Neural cell (in vitro differentiated cells): ENCODE data around the gene CENPN. TPM values are rescaled to one million over a fixed set of nuclear protein-coding genes. Genes with fewer than 3 reads are reported as not detected.

ENCODE experiments used
- H2AFZ ChIP-seq: fragments of 200-600, 300-800 bp; sonication (generic), shearing (Covaris generic); 2 replicates; pipeline ENCODE4 v1.6.0; 2014; ENCODE audit warnings: low read depth, mild to moderate bottlenecking, antibody characterized with exemption, low read length, moderate library complexity
- H3F3A ChIP-seq: fragments of 200-600 bp; shearing (Covaris generic); 2 replicates; pipeline ENCODE4 v1.6.1; 2016; ENCODE audit warnings: mild to moderate bottlenecking, moderate library complexity, mixed read lengths, antibody characterized with exemption, low read length; ENCODE audit not compliant: insufficient read depth, poor library complexity, severe bottlenecking
- H3K27ac ChIP-seq: fragments of 200-600, 300-800 bp; sonication (generic), shearing (Covaris generic); 2 replicates; pipeline ENCODE4 v1.5.1; 2014; ENCODE audit warnings: mild to moderate bottlenecking, low read length, moderate library complexity
- H3K27me3 ChIP-seq: fragments of 300-800, 200-600 bp; sonication (generic), shearing (Covaris generic); 2 replicates; pipeline ENCODE4 v1.6.0; 2014; ENCODE audit warnings: mild to moderate bottlenecking, low read depth, low read length, moderate library complexity; ENCODE audit not compliant: insufficient read depth
- H3K36me3 ChIP-seq: fragments of 300-800, 200-600 bp; sonication (generic), shearing (Covaris generic); 2 replicates; pipeline ENCODE4 v1.5.1; 2014; ENCODE audit warnings: mild to moderate bottlenecking, antibody characterized with exemption, low read length, moderate library complexity; ENCODE audit not compliant: insufficient read depth
- H3K4me2 ChIP-seq: fragments of 300-800, 200-600 bp; sonication (generic), shearing (Covaris generic); 2 replicates; pipeline ENCODE4 v1.6.0; 2014; ENCODE audit warnings: mild to moderate bottlenecking, low read length
- H3K4me3 ChIP-seq: fragments of 300-800, 200-600 bp; sonication (generic), shearing (Covaris generic); 2 replicates; pipeline ENCODE4 v1.5.1; 2014; ENCODE audit warnings: mild to moderate bottlenecking, low read length, moderate library complexity
- H3K79me2 ChIP-seq: fragments of 200-600 bp; shearing (Covaris generic); replicated peaks from 2 replicates; pipeline ENCODE4 v1.6.0; 2014; ENCODE audit warnings: mild to moderate bottlenecking, low read length, moderate library complexity; ENCODE audit not compliant: insufficient read depth
- H3K9ac ChIP-seq: fragments of 300-800, 200-600 bp; sonication (generic), shearing (Covaris generic); 2 replicates; pipeline ENCODE4 v1.6.1; 2016; ENCODE audit warnings: mild to moderate bottlenecking, low read length, mixed read lengths
- H3K9me2 ChIP-seq: fragments of 200-600 bp; shearing (Covaris generic); 2 replicates; pipeline ENCODE4 v1.6.1; 2016; ENCODE audit warnings: mild to moderate bottlenecking, low read length, mixed read lengths; ENCODE audit not compliant: insufficient read depth
- H3K9me3 ChIP-seq: fragments of 200-600, 300-800 bp; sonication (generic), shearing (Covaris generic); 2 replicates; pipeline ENCODE4 v1.6.1; 2016; ENCODE audit warnings: mild to moderate bottlenecking, mixed run types, low read length, moderate library complexity, mixed read lengths
- H4K20me1 ChIP-seq: fragments of 200-600 bp; shearing (Covaris generic); 2 replicates; pipeline ENCODE4 v1.6.1; 2016; ENCODE audit warnings: mild to moderate bottlenecking, mixed run types; ENCODE audit not compliant: insufficient read depth
- CTCF ChIP-seq: fragments of 450-650 bp; IDR thresholded peaks from 2 replicates; pipeline ENCODE4 v1.5.1; 2014; ENCODE audit warnings: antibody characterized with exemption, mild to moderate bottlenecking, moderate library complexity; ENCODE audit not compliant: poor library complexity, severe bottlenecking
- EP300 ChIP-seq: fragments of 450-650 bp; conservative IDR thresholded peaks from 2 replicates; pipeline ENCODE4 v1.6.1; 2014; ENCODE audit warnings: antibody characterized with exemption, mild to moderate bottlenecking, moderate library complexity; ENCODE audit not compliant: poor library complexity, severe bottlenecking
- EZH2 ChIP-seq: fragments of 200-600, 300-800 bp; shearing (Covaris generic), sonication (generic); IDR thresholded peaks from 2 replicates; pipeline ENCODE4 v1.6.1; 2014; ENCODE audit warnings: antibody characterized with exemption, low read length, borderline replicate concordance, mild to moderate bottlenecking; ENCODE audit not compliant: insufficient read depth, poor library complexity, severe bottlenecking
- MXI1 ChIP-seq: fragments of 450-650 bp; conservative IDR thresholded peaks from 2 replicates; pipeline ENCODE4 v1.6.1; 2014; ENCODE audit warnings: antibody characterized with exemption, mild to moderate bottlenecking; ENCODE audit not compliant: poor library complexity, severe bottlenecking
- POLR2AphosphoS5 ChIP-seq: IDR thresholded peaks from 2 replicates; pipeline ENCODE4 v1.6.1; 2012
- RAD21 ChIP-seq: fragments of 450-650 bp; conservative IDR thresholded peaks from 2 replicates; pipeline ENCODE4 v1.6.1; 2014; ENCODE audit warnings: antibody characterized with exemption, mild to moderate bottlenecking, moderate library complexity
- REST ChIP-seq: IDR thresholded peaks from 2 replicates; pipeline ENCODE4 v1.6.1; 2012; ENCODE audit warnings: borderline replicate concordance
- SMC3 ChIP-seq: fragments of 450-650 bp; conservative IDR thresholded peaks from 2 replicates; pipeline ENCODE4 v1.6.1; 2014; ENCODE audit warnings: antibody characterized with exemption, mild to moderate bottlenecking, moderate library complexity; ENCODE audit not compliant: poor library complexity
- TAF1 ChIP-seq: IDR thresholded peaks from 2 replicates; pipeline ENCODE4 v1.6.1; 2012; ENCODE audit warnings: low read depth
- polyA plus RNA-seq: library from polyadenylated mRNA; depleted of rRNA; stranded (reverse); fragments of >200 nt; gene quantifications from 2 replicates; pipeline ENCODE4 v1.2.3, GENCODE V29; 2014

Gene CENPN
- polyA plus RNA-seq, 1 donor from 2014 or later, result 1.9 TPM

GRCh38 chr16:81060576-81061306, 53.7 kb downstream of the CENPN start:
- no peak for TF ChIP-seq EP300
- TF ChIP-seq TAF1, result no peak
- no peak for TF ChIP-seq EZH2
- TF ChIP-seq REST, result no peak
- TF ChIP-seq RAD21, result no peak
- TF ChIP-seq SMC3, result no peak
- TF ChIP-seq POLR2AphosphoS5, result no peak
- no peak for TF ChIP-seq CTCF
- no peak for TF ChIP-seq MXI1
- H3K4me2 ChIP-seq, result no peak overlapping the region
- H3K27ac ChIP-seq, result no peak overlapping the region

DNA sequence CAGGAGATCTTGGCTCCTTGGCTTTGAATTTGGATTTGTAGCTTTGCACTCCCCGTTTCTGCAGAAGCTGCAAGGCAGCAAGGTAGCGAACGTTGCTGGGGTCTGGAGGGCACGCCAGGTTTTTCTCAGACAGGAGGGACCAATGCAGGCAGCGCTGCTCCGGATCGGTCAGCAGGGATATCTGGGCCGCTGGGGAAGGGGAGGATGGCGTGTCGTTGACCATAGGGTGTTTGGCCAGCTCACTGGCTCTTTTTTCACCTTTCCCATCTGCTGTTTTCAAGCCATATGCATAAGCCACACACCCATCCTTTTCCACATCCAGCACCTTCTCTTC, 54.3 kb downstream of the CENPN start:
- H3K79me2 ChIP-seq, result no peaks in the 10 kb centered on the region
- no peak overlapping the region for H2AFZ ChIP-seq
- no peak overlapping the region for H3K27ac ChIP-seq
- H3K9me2 ChIP-seq, result no peaks in the 10 kb centered on the region
- no peak overlapping the region for H3K4me2 ChIP-seq
- TF ChIP-seq MXI1 (no peak), POLR2AphosphoS5 (no peak), REST (no peak), EP300 (no peak), CTCF (no peak), SMC3 (no peak), TAF1 (no peak), EZH2 (no peak), RAD21 (no peak)
- no peak overlapping the region for H3K4me3 ChIP-seq
- H3K36me3 ChIP-seq, result no peaks in the 10 kb centered on the region
- H3K9ac ChIP-seq, result no peak overlapping the region
- no peaks in the 10 kb centered on the region for H3F3A ChIP-seq
- no peaks in the 10 kb centered on the region for H3K9me3 ChIP-seq
- H3K27me3 ChIP-seq, result no peaks in the 10 kb centered on the region
- H4K20me1 ChIP-seq, result no peaks in the 10 kb centered on the region

More at GRCh38 chr16:81060576-81061306, 53.7 kb downstream of the CENPN start:
- Histone ChIP-seq H3K9me2 (no peaks in the 10 kb centered on the region), H3K79me2 (no peaks in the 10 kb centered on the region), H2AFZ (no peak overlapping the region), H4K20me1 (no peaks in the 10 kb centered on the region), H3K9me3 (no peaks in the 10 kb centered on the region), H3K9ac (no peak overlapping the region), H3K4me3 (no peak overlapping the region), H3K27me3 (no peaks in the 10 kb centered on the region), H3F3A (no peaks in the 10 kb centered on the region), H3K36me3 (no peaks in the 10 kb centered on the region)
